Measurements from ENCODE around the gene SERPINF2.
"Not testable (repeated sequence)": the region's sequence is repeated elsewhere in the genome, so short reads cannot be mapped to it uniquely, and the experiment has no call there.

Gene SERPINF2

DNA sequence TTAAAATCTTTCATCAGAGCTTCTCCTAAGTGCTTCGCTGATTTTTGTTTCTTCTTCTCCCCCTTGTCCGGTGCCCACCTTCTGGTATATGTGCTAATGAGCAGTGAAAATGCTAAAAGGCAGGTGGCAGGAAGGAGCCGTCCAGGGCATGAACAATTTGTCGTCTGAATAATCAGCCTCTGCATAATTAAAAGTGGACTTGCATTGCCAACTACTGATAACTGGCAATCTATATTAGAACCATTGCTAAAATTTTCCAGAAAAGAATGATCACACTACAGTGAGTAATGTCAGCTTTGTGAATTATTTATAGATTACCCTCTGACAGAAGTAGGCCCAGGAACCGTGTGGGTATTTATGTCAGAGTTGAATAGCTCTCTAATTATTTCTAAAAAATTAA lies 47.3 kb downstream of the SERPINF2 start:
- DNase-seq (ENCODE audit: low read depth), result no peak

DNA sequence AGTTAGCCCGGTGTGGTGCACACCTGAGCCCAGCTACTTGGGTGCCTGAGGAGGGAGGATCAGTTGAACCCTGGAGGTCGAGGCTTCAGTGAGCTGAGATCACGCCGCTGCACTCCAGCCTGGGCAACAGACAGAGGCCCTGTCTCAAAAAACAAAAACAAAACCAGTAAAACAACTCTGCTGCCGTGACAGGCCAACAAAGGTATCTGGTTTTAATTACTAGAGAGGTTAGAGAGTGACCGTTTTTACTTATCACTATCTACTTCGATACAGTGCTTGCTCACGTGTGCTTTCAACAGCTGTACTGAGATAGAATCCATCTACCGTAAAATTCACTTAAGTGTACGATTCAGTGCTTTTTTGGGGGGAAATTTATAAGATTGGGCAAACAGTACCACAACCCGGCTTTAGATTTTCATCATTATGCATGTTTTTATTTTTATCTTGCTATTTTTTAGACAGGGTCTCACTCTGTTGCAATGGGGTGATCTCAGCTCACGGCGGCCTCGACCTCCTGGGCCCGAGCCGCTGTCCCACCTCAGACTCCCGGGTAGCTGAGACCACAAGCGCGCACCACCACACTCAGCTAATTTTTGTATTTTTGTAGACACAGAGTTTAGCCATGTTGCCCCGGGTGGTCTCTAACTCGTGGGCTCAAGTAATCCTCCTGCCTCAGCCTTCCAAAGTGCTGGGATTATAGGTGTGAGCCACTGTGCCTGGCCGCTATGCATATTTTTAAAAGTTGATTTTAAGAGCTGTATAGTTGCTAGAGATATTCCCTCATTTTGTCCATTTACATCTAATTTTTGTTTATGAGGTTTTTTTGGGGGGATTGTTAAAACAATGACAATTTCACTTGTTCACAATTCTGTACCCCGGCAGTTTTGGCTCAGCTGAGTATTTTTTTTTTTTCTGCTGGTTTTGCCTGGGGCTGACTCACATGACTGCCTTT lies 50.1 kb downstream of the SERPINF2 start:
- no peak for DNase-seq (ENCODE audit: low read depth)

DNA sequence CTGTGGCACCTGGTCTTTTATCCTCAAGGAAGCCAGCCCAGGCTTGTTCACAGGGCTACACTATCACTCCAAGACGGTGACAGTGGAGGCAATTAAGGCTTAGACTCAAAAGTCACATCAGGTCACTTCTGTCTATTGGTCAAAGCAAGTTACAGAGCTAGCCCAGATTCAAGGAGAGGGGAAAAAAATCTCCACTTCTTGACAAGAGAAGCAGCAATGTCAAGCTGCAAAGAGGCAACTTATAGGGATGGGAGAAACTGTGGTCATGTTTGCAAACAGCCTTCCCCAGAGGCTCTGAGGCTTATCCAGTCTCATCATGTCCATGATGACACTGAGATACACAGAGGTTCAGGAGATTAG lies 50.8 kb downstream of the SERPINF2 start:
- DNase-seq (ENCODE audit: low read depth), result no peak

DNA sequence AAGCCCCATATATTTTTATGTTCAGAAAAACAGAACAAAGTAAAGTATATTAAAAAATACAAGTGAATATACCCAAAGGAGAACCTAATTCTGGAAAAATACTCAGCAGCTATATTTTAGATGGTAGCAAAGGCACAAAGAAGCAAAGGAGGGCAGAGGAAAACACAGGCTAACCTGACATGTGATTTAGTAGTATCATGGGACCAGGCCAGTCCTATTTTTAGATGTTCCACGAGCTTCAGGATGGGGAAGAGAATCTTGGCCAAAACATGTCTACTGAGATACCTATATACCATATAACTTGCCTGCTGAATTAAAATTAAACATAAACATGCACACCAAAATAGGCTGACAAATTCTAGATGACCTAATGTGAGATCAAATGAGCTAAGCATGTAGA lies 54.1 kb downstream of the SERPINF2 start:
- DNase-seq (ENCODE audit: low read depth), result no peak

DNA sequence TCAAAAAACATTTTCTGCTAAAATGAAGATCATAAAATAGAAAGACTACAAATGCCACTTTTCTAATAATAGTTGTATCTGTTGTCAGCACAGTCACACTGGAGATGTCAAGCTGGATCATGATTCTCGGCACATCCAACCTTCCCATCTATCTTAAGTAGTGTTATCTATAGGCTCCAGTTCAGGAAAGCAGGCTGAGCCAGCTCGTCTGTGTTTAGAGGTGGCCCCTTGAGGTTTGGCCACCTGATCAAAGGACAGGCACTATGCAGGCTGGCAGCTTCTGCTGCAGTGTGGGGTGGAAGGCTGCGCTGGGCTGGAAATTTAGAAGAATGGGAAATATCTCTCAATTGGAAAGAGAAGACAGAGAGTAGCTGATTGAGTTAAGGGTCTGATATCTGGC lies 54.7 kb downstream of the SERPINF2 start:
- no peak for DNase-seq (ENCODE audit: low read depth)

DNA sequence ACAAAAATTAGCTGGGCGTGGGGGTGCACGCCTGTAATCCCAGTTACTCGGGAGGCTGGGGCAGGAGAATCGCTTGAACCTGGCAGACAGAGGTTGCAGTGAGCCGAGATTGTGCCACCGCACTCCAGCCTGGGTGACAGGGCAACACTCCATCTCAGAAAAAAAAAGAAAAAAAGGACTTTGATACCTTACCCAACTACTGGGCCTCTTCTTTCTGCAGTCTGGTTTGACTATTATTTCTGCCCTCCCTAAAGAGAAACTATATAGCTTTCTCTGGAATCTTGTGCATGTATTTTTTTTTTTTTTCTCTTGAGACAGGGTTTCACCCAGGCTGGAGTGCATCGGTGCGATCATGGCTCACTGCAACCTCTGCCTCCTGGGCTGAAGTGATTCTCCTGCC lies 55.2 kb downstream of the SERPINF2 start:
- DNase-seq (ENCODE audit: low read depth), result not testable (repeated sequence)

DNA sequence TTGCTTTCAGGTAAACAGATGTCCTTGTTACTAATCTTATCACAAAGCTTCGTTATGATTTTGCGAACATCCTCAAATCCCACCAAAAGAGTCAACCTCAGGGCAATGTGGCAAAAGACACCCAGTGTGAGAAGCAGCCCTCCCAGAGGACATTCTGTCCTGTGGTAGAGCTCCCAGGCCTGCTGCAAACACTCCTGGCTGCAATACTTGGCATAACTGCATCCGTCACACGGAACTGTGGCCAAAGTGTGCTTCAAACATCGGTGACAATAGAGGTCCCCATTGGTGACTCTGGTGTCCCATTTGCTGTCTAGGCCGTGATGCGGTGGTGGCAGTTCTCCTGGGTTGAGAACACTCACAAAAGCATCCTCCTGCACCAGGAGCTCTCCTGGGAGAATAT lies 57.6 kb downstream of the SERPINF2 start:
- DNase-seq (ENCODE audit: low read depth), result no peak

DNA sequence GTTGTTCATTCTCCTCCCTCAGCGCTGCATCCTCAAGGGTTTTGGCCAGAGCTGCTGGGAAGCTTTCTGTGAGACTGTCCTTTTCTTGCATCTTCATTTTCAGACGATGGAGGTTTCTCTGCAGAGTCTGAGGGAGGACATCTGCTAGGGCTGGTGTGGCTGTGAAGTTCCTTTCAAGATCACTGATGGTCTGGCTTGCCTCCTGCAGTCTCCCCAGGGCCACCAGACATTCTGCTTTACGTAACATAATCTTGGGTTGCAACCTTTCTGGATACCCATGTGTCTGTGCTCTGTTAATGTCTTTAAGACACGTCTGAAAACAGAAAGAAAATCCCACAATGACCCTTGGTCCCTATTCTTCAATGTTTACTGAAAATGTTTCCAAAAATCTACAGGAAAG lies 58.0 kb downstream of the SERPINF2 start:
- DNase-seq (ENCODE audit: low read depth), result no peak

DNA sequence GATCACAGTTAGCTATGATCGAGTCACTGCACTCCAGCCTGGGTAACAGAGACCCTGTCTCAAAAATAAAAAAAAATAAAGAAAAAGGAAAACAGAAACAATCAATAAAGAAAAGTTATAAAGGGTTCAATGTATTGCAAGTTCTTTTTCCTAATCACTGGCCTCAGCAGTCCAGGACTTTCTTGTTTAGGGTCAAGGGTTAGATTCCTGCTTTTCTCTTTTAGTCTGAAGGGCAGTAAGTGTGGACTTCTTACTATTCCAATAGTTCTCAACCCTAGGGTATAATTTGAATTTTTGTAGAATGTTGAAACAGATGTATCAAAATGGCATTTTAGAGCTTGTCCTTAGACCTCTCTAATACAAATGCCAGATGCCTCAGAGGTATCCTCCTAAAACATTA lies 59.8 kb downstream of the SERPINF2 start:
- DNase-seq (ENCODE audit: low read depth), result no peak

DNA sequence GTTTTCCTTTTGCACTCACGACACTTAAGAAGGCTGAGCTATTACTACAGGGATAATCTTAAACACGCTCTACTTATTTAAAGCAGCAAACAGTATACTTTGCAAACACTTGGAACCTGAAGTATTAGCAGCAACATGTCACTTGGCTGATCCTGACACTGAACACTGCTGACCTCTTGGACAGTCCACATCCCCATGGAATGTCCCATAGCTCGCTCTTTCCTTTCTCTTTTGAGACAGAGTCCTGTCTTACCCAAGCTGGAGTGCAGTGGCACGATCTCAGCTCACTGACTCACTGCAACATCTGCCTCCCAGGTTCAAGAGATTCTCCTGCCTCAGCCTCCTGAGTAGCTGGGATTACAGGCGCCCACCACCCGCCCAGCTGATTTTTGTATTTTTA lies 60.6 kb downstream of the SERPINF2 start:
- no peak for DNase-seq (ENCODE audit: low read depth)

All from stimulated activated CD8-positive, alpha-beta memory T cell treated with anti-CD3 and anti-CD28 coated beads, Interleukin-12 subunit alpha, Interleukin-12 subunit beta, amount 100 ng/mL, for 1 hour (primary cell).